T-helper 2 cell treated with Interferon-gamma antibody and Interleukin-4, amounts not matched to agents 5 μg/mL and 100 μg/mL, for 36 hours (primary cell): Measurements from ENCODE around the gene KCTD11.
A peak's percentile ranks its signal among the peaks of the same experiment; 100 is the strongest.

Experiments used
- DNase-seq: peaks from one replicate; pipeline ENCODE4 v3.0.0; 2021; ENCODE audit warnings: low spot score
- H3K27ac Mint-ChIP-seq: one replicate; pipeline ENCODE4 v1.8.0; 2021; ENCODE audit warnings: mild to moderate bottlenecking, mixed read lengths
- H3K27me3 Mint-ChIP-seq: one replicate; pipeline ENCODE4 v1.8.0; 2021; ENCODE audit warnings: low read depth, mixed read lengths
- H3K36me3 Mint-ChIP-seq: one replicate; pipeline ENCODE4 v1.8.0; 2021; ENCODE audit warnings: low read depth, mixed read lengths
- H3K4me1 Mint-ChIP-seq: one replicate; pipeline ENCODE4 v1.8.0; 2021; ENCODE audit warnings: low read depth, mixed read lengths
- H3K4me3 Mint-ChIP-seq: one replicate; pipeline ENCODE4 v1.8.0; 2022; ENCODE audit warnings: mild to moderate bottlenecking, moderate library complexity, mixed read lengths
- H3K9me3 Mint-ChIP-seq: one replicate; pipeline ENCODE4 v1.8.0; 2021; ENCODE audit warnings: mixed read lengths

Gene KCTD11

DNA sequence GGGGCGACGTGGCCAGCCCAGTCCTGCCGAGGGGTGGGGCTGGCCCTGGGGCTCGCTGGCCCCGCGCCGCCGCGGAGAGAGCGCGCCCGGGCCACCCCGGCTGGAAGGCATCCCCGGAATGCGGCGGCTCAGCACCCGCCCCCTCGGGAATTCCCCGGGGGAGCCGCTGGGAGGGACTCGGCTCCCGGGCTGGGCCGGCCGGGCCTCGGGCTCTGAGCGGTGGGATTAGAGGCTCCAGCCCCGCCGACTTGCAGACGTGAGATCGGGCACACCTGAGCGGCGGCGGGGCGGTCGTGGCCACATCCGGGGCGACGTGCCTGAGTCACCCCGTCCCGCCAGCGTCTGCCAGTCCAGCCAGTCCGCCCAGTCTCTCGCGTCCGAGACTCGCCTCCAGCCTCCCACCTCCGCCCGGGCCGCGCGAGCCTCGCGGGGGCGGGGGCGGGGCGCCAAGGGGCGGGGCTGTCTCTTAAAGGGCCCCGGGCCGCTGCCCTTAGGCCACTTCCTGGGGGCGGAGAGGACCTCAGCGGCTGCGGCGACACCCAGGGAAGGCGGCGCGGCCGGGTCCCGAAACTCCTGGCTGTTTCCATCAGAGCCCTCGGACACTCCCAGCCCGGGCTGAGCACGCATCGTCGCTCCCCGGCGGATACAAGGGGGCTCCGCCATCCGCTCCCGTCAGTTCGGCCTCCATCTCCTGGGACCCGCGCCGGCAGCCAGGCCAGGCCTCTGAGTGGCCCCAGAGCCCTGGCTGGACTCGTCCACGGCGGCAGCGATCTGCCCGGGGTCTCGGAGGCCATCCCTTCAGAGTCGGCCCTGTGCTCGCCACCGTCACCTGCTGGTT lies at the start of gene KCTD11:
Gene KCTD11 (plus strand): TSS at position 498 of the 838 bp plus-strand sequence.
- no peaks in the 10 kb centered on the region for H3K9me3 Mint-ChIP-seq
- no peaks in the 10 kb centered on the region for H3K27me3 Mint-ChIP-seq
- peak within 1 kb of the TSS; percentile 80 for H3K4me3 Mint-ChIP-seq
- peaks cover 25% of the 10 kb centered on the region for H3K4me1 Mint-ChIP-seq
- DNase-seq: peak; percentile 90
- H3K36me3 Mint-ChIP-seq: peaks cover 45% of the 10 kb centered on the region
- H3K27ac Mint-ChIP-seq: peak within 1 kb of the TSS; percentile 76

DNA sequence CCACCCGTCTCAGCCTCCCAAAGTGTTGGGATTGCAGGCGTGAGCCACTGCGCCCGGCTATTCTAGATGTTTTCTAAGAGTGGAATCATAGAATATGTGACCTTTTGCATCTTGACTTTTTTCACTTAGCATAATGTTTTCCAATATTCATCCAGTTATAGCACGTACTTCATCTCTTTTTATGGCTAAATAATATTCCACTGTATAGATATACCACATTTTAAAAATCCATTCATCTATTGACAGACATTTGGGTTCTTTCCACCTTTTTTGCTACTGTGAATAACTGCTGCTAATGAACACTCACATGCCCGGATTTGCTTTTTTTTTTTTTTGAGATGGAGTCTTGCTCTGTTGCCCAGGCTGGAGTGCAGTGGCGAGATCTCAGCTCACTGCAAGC lies 47.8 kb upstream of the KCTD11 start:
- DNase-seq: no peak
- Mint-ChIP-seq H3K4me1 (peaks cover 9% of the 10 kb centered on the region), H3K27ac (peak overlapping the region; percentile 1), H3K27me3 (peaks cover 5% of the 10 kb centered on the region), H3K36me3 (peaks cover 8% of the 10 kb centered on the region), H3K4me3 (no peak overlapping the region), H3K9me3 (no peaks in the 10 kb centered on the region)

DNA sequence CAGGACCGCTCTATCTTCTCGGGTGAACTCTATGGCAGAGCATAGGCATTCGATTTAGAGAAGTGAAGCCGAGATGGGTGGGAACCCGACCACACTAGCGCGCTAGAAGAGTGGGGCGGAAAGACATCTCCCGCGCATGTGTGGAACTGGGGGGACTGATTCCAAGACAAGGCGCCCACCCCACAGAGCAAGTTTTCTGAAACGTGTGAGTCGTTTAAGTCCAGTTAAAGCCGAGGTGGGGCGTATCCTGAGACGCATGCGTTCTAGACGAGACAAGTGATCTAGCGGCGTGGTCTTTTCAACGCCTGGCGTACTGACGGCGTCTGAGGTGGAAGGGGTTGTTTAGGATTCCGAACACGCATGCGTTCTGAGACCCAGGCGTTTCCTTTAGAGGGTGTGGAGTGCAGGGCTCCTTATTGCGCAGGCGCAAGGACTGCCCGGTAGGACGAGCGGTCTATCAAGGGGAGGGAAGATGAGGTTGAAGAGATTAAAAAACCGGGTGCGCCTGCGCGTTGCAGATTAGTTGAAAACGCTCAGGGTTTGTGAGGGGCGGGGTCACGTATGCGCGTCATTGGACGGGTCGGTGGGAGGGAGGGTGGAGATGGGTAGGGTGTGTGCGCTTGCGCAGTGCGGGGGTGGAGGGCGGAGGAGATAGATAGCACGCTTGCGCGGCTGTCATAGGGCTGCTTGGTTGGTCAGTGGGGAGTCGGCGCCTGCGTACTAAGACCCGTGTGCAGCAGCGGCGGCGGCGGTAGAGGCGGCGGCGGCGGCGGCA lies 44.9 kb upstream of the KCTD11 start, which contains the start of gene EIF5A:
Gene EIF5A (plus strand): TSS at position 718 of the 775 bp plus-strand sequence. CDS start 2,008 bp downstream, outside the sequence.
- Mint-ChIP-seq H3K36me3 (peaks cover 36% of the 10 kb centered on the region), H3K4me1 (peaks cover 33% of the 10 kb centered on the region), H3K9me3 (no peaks in the 10 kb centered on the region), H3K27ac (peak within 1 kb of the TSS; percentile 97), H3K4me3 (peak within 1 kb of the TSS; percentile 88), H3K27me3 (peaks cover 3% of the 10 kb centered on the region)
- DNase-seq: peak; percentile 99

DNA sequence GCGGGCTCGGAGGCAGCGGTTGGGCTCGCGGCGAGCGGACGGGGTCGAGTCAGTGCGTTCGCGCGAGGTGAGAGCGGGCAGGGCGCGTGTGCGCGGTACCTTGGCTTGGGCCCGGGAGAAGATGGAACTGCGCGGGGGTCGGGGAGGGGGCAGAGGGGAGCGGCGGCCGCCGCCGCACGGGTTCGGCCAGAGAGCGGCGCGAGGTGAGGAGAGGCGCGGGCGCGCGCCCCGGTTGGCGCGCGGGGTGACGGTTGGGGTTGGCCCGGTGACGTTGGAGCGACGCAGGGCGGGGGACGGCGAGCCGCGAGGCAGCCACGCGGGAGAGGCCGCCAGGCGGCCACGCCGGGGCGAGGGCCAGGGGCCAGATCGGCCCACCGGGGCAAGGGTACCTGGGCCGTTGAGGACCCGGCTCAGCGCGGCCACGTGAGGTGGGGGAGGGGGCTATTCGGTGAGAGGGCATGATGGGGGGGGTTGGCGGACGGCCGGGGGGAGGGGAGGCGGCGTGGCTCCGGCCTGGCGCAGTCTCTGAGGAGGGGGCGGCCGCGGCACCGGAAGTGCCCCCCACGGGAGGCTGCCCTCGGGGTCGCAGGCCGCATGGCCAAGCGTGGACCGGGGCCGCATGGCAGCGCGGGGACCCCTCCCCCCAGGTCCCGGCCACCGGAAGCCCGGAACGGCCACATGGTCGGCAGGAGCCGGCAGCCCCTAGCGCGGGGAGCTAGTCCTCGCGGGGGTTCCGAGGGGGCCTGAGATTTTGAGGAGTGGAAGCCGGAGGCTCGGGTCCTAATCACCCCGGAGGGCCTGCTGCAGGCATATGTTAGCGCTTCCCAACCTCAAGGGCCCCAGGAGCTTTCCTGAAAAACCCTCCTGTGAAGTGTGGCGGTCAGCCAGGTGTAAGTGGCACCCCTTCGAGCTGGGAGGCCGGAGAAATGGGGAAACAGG lies 44.0 kb upstream of the KCTD11 start:
- peaks cover 34% of the 10 kb centered on the region for H3K4me1 Mint-ChIP-seq
- DNase-seq: no peak
- peak overlapping the region; percentile 97 for H3K27ac Mint-ChIP-seq
- peaks cover 45% of the 10 kb centered on the region for H3K36me3 Mint-ChIP-seq
- peak overlapping the region; percentile 88 for H3K4me3 Mint-ChIP-seq
- H3K27me3 Mint-ChIP-seq: peaks cover 3% of the 10 kb centered on the region
- H3K9me3 Mint-ChIP-seq: no peaks in the 10 kb centered on the region

DNA sequence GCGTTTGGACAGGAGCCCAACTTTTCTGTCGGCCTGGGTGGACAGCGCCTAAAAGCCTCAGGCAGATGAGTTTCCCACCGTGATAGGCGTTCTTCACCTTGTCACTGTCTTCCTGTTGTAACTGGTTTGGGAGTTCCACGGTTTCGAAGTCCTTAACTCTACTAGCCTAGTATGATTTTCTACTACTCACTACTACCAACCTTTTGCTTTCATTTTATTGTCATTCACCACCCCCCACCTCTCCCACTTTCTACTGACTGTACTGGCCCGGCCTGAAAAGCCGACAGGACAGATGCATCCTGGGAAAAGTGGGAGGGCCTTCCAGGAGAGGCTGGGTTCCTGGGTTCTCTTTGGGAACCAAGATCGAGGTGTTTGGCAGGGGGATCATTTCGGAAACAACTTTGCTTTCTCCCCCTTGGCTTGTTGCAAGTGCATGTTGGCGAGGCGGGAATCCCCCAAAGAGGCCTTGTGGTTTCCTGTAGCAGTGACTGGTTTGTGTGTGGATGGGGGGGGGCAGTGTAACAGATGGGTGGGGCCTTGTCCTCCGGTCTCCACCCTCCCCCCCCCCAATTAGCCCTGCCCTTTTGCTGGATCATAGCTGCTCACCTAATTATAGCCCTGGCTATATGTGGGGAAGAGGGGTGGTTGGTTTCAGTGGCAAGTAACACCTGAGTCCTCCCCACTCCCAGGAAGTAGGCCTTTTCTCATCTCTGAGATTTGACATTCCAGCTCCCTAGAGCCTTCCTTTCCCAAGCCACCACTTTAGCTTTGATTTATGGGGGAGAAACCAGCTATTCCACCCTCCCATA lies 43.1 kb upstream of the KCTD11 start:
- H3K4me3 Mint-ChIP-seq: peak overlapping the region; percentile 88
- H3K27me3 Mint-ChIP-seq: peaks cover 3% of the 10 kb centered on the region
- peak overlapping the region; percentile 95 for H3K27ac Mint-ChIP-seq
- H3K36me3 Mint-ChIP-seq: peaks cover 53% of the 10 kb centered on the region
- peaks cover 42% of the 10 kb centered on the region for H3K4me1 Mint-ChIP-seq
- peak; percentile 82 for DNase-seq
- no peaks in the 10 kb centered on the region for H3K9me3 Mint-ChIP-seq

DNA sequence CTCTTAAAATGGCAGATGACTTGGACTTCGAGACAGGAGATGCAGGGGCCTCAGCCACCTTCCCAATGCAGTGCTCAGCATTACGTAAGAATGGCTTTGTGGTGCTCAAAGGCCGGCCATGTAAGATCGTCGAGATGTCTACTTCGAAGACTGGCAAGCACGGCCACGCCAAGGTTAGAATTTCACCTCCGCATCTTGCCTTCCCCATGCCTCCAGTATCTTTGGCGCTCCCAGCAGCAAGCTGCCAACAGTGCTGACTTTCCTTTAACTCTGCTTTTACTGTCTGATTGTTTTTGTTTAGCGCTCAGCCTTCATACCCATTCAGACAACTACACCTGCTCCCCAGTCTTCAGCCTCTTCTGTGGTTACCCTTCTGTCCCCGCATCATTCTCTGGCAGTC lies 42.3 kb upstream of the KCTD11 start:
- no peaks in the 10 kb centered on the region for H3K9me3 Mint-ChIP-seq
- peak overlapping the region; percentile 95 for H3K27ac Mint-ChIP-seq
- no peak for DNase-seq
- peak overlapping the region; percentile 88 for H3K4me3 Mint-ChIP-seq
- H3K4me1 Mint-ChIP-seq: peaks cover 49% of the 10 kb centered on the region
- peaks cover 61% of the 10 kb centered on the region for H3K36me3 Mint-ChIP-seq
- peaks cover 3% of the 10 kb centered on the region for H3K27me3 Mint-ChIP-seq

GRCh38 chr17:7311110-7311705 lies 40.8 kb upstream of the KCTD11 start:
- peaks cover 62% of the 10 kb centered on the region for H3K36me3 Mint-ChIP-seq
- DNase-seq: no peak
- peak overlapping the region; percentile 95 for H3K27ac Mint-ChIP-seq
- H3K4me3 Mint-ChIP-seq: peak overlapping the region; percentile 88
- H3K27me3 Mint-ChIP-seq: peaks cover 3% of the 10 kb centered on the region
- H3K9me3 Mint-ChIP-seq: no peaks in the 10 kb centered on the region
- H3K4me1 Mint-ChIP-seq: peaks cover 49% of the 10 kb centered on the region

DNA sequence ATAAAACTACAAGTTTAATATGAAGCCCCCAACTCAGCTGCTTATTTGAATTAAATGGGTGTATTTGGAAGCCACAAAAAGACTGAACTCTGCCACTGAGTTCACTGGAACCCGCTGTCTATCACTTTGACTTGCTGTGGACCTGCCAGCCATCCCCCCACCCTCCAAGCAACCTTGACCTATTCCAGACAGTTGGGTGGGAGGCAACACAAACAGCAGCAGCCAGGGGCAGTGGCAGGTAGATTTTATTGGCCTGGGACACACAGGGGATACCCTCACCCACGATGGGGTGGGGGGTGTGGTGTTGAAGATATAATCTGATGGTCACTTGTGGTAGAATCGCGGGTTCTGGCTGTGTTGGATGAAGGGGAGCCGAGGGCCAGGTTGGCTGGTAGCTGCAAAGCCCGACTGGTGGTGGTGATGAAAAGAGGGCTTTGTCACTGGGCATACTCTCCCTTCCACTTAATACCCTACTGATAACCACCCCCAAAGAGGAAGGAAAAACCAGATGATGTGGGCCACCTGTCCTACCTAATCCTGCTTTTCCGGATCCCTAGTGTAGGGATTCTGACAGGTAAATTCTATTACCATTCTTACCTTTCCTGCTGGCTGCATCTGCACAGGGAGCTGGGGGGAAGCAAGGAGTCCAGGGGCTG lies 39.4 kb upstream of the KCTD11 start:
- peak overlapping the region; percentile 72 for H3K27ac Mint-ChIP-seq
- peaks cover 66% of the 10 kb centered on the region for H3K36me3 Mint-ChIP-seq
- H3K4me1 Mint-ChIP-seq: peaks cover 40% of the 10 kb centered on the region

GRCh38 chr17:7313088-7313889 lies 38.7 kb upstream of the KCTD11 start:
- peak overlapping the region; percentile 82 for H3K27ac Mint-ChIP-seq
- H3K27me3 Mint-ChIP-seq: no peaks in the 10 kb centered on the region
- H3K36me3 Mint-ChIP-seq: peaks cover 69% of the 10 kb centered on the region
- peak overlapping the region; percentile 14 for H3K4me3 Mint-ChIP-seq
- no peak for DNase-seq
- H3K9me3 Mint-ChIP-seq: no peaks in the 10 kb centered on the region
- peaks cover 40% of the 10 kb centered on the region for H3K4me1 Mint-ChIP-seq

More for the DNA sequence above, 39.4 kb upstream of the KCTD11 start:
- H3K27me3 Mint-ChIP-seq: no peaks in the 10 kb centered on the region
- H3K9me3 Mint-ChIP-seq: no peaks in the 10 kb centered on the region
- no peak for DNase-seq
- no peak overlapping the region for H3K4me3 Mint-ChIP-seq

- no peaks in the 10 kb centered on the region for H3K9me3 Mint-ChIP-seq
Observed at GRCh38 chr17:7313890-7314718, 37.9 kb upstream of the KCTD11 start.

More at GRCh38 chr17:7313890-7314718, 37.9 kb upstream of the KCTD11 start:
- Mint-ChIP-seq H3K4me1 (peaks cover 40% of the 10 kb centered on the region), H3K4me3 (peak overlapping the region; percentile 89), H3K27me3 (no peaks in the 10 kb centered on the region), H3K36me3 (peaks cover 66% of the 10 kb centered on the region), H3K27ac (peak overlapping the region; percentile 82)
- DNase-seq: no peak
